GM19463 (cell line): ENCODE data around the gene MAP2K6.

ENCODE experiments used
- ATAC-seq: cut with Tn5 transposase; IDR thresholded peaks from one replicate; pipeline ENCODE4 v1.9.1; 2021; ENCODE audit warnings: mild to moderate bottlenecking, moderate library complexity; ENCODE audit not compliant: unreplicated experiment

MAP2K6 gene

DNA sequence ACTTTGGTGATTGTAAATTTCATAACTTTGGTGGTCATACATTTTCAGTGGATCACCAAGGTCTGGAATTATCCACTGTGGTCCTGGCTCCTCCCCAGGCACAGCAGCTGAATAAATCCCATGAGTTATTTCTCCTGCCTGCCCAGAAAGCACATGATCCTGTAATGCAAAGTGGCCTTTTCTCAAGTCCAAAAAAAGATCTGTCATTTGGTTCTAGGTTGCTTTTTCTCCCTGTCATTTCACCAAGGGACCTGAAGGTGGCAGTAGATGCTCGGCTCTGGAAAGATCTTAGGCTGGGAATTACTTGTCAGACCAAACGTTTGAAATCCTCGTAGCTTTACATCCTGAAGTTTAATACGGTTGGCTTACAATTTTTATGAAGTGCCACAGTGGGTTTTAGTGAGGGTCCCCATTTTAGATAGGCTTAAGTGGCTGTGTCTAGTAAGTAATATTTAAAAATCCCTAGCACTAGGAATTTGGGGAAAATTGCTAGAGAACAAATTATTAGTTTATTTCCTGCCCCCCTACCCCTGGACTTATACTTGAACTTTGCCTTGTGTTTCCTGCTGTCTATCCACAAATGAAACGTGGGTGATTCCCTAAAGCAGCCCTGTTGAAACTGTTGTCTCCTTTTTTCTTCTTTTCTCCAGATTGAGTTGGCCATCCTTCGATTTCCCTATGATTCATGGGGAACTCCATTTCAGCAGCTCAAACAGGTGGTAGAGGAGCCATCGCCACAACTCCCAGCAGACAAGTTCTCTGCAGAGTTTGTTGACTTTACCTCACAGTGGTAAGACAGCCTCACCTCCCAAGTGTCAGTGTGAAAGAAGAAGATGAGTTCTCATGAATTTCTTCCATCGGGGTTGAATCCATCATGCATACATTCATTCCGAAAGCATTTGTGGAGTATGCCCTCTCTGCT, 111.7 kb downstream of the MAP2K6 start:
- no peak for ATAC-seq

DNA sequence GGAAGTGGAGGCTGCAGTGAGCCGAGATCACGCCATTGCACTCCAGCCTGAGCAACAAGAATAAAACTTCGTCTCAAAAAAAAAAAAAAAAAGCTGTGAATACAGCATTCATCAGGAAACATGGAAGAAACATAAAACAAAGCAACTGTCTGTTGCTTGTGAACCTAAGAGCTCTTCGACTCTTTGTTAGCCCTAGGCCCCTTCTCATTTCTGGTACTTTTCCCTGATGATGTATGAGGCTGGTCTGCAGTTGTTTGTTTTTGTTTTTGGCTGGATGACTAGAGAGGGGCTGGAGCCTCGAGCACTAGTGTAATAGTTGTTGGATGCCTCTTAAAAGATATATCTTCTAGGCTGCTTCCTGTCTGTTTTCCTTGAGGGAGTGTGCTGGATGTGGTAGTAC, 113.5 kb downstream of the MAP2K6 start:
- ATAC-seq = no peak

DNA sequence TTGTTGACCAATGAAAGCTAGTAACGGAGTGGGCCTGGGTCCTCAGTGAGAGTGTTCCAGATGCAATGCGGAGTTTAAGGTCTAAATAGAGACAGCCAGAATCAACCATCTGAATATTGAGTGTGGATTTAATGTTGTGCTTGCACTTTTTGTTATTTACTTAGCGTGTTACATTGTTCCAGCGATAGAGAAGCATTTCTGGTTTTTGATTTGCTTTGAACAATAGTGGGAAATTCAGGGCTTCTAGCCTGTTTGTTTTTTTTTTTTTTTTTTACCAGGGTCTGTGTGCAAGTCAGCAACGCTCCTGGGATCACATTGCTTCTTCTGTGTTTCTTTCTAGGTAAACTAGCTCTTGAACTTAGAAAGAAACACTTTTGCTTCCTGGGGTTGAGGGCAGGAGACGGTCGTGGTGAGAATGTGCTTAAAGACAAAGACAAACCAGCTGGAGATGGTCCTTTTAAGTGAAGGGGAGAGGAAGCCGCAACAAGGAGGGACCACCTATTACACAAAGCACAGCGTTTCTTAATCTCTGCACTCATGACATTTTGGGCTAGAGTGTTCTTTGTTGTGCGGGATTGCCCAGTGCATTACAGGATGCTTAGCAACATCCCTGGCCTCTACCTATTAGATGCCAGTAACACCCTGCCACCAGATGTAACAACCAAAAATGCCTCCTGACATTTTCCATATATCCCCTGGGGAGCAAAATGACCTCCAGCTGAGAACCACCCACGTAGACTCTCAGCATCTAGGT, 119.2 kb downstream of the MAP2K6 start:
- ATAC-seq = no peak

DNA sequence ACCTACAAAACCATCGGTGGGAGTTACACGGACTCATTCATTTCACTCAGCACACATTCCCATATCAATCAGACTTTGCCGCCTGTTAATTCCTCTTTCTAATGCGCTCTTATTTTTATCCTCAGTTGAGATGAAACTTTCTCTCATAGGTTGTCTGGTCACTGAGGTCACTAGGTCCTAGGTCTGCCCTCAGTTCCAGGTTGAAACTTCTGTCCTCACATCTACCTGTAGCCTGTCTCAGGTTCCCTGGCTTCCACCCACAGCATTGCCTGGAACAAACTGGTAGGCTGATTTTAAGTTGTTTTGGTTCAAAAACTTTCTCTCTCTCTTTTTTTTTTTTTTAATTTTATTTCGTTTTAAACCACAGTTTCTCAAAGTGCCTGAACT, 119.7 kb downstream of the MAP2K6 start:
- ATAC-seq = no peak

DNA sequence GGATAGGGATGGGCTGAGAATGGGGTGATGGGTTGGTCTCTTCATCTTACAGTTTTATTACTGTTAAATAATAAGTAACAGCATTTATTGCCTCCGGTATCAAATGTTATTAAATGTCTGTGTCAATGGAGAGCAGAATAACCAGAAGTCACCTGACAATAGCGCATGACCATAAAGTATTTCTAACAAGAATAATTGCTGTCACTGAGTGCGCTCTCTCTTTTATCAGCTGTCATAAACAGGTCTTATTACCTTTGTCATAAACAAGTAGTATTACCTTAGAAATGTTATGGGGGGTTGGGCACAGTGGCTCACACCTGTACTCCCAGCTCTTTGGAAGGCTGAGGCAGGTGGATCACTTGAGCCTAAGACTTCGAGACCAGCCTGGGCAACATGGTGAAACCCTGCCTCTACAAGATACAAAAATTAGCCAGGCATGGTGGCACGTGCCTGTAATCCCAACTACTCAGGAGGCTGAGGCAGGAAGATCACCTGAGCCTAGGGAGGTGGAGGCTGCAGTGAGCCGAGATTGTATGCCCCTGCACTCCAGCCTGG, 120.6 kb downstream of the MAP2K6 start:
- ATAC-seq = no peak

DNA sequence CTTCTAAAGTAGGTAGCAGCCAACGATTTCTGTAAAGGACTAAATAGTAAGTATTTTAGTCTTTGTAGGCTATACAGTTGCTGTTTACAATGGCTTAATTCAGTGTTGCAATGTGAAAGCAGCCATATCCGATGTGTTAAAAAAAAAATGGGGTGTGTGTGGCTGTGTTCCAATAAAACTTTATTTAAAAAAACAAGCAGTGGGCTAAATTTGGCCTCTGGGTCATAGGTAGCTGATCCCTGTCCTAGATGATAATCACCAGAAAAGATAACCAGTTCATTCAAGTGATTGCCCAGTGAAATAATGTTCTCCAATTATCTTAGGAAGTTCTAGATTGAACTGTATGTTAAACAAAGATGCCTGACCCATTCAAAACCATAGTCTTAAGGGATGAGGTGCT, 124.3 kb downstream of the MAP2K6 start:
- no peak for ATAC-seq

DNA sequence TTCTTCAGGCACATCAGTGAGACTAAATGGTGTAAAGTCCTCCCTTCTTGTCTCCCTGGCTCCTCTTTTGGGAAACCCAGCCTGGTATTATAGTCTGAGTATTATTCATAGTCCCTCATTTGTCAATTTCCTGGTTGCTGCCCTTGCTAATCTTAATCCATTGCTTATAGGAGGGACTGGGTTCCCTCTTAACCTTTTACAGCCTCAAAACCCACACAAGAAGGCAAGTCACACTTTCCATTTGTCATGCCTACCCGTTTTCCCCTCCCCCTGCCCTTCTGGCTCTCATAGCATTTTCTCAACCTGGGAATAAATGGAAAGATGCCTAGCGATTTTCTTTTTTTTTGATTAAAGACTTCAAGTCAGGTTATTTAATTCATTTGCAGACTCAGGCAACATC, 124.8 kb downstream of the MAP2K6 start:
- ATAC-seq = no peak

DNA sequence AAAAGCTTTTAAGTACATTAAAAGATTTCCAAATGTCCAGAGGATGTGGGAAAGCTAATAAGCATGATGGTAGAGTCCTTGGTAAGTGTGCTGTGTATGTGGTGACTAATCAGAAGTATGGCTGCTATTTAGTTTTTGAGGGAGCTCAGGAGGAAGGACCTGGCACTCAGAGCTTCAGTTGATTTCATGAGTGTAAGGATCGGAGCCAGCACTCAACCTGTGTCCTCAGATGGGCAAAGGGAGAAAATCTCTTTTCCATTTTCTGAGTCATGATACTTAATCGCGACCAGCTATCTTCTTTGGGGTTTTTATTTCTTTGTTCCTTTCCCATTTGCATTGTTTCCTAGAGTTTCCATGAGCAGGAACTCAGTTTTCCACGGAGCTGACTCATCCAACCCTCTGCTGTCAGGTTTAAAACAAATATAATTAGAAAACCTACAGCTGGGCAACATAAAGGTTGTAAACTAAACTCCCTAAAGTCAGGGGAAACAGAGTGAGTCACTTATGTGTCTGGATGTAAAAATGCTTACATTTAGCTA, 125.4 kb downstream of the MAP2K6 start:
- ATAC-seq = no peak

DNA sequence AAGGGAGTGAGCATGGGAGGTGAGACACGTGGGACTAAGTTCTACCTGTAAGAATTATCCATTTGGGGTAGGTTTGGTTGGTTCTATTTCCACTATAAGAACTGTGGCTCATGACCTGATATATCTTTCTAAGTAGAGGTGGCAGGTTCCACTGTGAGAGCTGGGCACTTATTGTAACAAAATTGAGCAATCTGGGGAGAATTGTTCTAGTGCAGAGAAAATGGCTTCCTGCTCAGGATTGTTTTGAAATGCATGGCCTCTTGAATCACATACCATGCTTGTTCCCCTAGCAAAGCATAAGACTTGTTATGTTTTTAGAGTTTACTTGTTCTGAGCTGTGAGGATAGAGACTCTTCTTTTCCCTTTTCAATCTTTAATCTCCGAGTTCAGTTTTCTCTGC, 125.9 kb downstream of the MAP2K6 start:
- no peak for ATAC-seq

DNA sequence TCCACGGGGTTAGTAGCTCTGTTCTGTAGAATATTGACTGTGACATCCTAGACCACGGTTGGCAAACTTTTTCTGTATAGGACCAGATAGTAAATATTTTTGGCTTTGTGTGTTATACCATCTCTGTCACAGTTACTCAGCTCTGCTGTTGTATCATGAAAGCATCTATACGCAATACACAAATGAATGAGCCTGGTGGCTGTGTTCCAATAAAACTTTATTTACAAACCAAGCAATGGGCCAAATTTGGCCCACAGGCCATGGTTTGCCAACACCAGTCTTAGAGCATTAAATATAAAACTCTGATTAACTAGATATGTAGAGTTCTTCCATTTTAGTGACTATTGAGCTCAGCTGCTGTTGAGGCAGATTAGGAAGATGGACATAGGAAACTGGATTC, 132.7 kb downstream of the MAP2K6 start:
- no peak for ATAC-seq

DNA sequence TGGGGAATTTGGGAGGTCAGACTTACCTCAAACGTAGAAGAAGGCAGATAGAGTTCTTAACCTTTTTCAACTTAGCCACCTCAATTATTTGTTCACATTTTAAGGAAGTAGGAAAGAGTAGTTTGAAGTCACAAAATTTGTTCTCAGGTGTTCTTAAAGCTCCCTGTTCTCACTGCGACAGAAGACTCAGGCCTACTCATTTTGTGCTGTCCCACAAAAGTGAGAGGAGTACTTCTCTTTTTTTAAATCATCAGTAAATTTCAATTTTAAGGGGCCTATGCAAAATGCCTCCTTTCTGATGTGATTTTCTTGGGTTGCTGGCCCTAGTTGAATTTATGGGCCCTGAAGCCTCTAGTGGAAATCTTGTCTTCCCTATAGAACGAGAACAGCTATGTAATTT, 133.4 kb downstream of the MAP2K6 start:
- no peak for ATAC-seq

DNA sequence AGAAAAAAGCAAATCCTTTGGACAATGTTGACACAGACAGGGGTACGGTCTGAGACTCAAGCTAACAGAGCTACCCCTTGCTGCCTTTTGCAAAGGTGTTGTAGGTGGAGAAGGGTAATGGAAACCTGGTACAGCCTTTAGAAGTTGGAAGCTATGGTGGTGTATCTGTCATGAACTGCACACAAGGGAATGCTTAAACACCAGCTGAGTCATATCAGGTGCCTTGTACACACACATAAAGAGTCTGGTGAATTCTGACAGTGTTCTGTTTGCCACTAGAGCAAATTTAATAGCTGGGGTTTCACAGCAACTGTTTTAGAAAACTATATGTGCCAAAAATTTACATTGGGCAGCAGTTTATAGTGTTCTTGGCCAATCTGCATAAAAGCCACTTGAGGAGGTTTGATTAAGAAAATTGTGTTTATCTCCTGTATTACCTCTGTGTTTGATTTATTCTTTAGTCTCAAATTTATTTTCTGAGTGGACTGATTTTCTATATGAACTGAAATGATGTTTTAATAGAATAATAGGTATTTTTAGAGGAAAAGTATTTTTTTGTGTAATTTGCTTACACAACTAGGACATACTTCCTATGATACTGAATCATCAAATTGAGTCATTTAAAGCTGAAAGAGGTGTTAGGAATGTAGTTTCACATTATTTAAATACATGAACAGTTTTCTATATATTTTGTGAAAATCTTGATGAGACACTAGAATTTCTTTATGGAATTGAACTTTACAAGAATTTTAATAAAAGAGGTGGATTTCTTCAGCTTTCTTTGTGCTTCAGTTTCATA, 136.9 kb downstream of the MAP2K6 start:
- no peak for ATAC-seq

DNA sequence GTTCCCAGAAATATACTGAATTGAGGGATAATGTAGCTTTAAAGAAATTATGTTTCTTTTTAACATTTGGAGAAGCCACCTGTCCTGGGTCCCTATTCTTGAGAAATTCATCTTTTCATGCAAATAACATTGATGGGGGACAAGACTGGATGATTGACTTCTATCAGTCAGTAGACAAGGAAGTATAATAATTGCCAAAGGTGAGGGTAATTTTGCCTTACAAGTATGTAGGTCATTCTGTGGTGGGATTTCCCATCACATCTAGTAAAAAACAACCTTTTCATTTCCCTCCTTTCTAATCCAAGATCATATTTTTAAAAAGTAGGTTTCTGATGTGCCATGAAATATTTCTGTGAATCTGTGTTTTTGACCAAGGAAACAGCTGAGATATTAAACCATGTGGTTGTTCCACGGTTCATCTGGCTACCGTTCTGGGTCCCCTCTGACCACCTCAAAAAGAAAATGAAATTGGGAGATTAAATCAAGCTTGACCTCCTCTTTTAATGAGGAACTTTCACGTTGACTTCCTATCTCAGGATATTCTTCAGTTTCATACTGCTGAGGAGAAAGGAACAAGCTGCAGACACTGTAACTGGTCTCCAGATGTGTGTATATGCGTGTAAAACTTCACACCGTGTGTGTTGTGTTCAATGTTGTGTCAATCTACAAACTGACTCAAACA, 138.6 kb downstream of the MAP2K6 start:
- no peak for ATAC-seq

DNA sequence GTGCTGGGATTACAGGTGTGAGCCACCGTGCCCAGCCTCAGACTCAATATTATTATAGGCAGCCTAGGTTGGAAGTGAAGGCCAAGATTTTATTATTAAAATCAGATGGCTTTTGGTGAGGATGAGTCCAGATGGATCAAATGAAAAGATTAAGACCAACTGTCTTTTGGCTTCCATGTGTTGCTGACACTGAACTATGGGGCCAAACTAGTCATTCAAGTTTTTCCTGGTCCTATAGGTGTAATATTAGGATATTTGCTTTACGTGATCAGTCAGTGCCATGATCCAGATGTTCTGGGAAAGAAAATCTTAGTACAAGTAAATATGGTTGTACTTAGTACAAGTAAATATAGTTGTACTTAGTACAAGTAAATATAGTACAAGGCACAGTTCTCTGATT, 140.6 kb downstream of the MAP2K6 start:
- no peak for ATAC-seq

DNA sequence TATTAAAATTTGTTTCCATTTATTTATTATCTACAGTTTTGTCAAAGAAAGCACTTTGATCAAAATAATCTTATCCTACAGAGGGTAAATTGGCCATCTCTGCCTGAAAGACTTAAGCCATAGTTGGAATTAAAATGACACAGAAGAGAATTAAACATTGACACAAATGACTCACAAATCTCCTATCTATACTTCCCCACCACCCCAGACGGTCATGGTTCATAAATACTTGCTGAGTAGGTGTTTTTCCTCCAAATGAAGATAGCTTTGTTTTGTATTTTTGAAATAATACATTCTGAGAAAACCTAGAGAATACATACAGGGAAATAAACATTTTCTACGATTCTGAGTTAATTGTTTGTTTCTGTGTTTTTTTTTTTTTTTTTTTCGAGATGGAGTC, 142.8 kb downstream of the MAP2K6 start:
- ATAC-seq = no peak

DNA sequence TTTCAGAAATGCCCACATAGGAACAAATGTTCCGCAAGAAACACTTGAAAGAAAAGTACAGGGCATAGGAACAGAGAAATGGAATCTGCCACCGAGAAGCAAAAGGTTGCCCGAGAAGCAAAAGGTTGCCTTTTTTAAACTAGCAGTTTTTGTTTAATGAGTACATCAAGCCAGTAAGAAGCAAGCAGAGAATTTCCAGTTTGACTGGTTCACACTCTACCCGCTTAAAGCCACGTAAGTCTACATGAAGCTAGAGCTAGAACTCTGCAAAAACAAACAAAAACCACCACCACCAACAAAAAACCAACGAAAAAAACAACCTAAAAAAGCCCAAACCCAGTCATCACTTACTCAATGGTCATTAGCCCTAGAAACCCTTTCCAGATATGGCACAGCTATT, 144.3 kb downstream of the MAP2K6 start:
- ATAC-seq = no peak

DNA sequence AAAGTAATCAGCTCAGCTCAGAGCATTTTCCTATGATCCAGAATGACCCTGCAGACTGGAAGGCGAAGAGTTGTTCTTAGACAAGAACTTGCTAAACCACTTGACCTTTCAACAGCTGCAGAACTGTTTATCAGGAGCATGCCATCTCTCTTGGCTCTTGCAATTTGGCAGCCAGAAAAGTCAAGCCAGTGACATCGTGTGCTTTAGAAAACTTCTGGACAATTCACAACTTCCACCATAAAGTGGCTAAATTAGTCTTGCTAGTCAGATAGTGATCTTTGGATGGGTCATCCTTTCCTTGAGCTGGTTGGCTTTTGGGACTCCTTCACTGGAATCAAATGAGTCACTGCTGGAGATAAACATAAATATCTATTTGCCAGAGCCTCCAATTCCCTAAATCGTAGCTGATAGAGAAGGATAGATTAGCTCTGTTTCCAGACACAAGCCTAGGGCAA, 146.5 kb downstream of the MAP2K6 start:
- ATAC-seq = no peak

DNA sequence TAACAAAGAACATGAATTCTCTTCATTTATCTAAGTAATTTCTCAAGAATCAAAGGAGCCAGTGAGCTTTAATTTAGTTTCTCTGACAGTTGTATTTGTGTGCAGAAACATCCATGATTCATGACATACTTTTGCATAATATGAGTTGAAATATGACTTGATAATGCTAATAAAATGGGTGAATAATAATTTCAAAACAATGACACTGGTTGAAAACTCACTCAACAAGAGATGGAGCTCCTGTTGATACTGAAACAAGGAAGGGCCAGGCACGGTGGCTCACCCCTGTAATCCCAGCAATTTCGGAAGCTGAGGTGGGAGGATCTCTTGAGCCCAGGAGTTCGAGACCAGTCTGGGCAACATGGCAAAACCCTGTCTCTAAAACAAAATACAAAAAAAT, 147.0 kb downstream of the MAP2K6 start:
- no peak for ATAC-seq

DNA sequence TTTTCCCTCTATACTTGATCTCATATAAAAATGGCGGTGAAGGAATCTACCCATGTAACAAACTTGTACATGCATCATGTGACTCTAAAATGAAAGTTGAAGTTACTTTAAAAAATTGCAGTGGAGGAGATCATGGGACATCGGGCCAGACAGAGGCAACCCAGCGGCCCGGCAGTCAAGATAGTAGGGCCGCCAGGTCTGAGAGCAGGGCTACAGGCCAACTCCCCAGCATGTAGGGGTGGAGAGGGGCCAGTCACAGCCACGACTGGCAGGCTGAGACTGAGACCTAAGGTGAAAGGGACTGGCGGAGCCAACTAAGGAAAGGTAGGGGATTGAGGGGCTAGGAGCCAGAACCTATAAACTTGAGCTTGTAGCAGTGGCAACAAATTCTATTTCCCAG, 150.9 kb downstream of the MAP2K6 start:
- ATAC-seq = no peak

DNA sequence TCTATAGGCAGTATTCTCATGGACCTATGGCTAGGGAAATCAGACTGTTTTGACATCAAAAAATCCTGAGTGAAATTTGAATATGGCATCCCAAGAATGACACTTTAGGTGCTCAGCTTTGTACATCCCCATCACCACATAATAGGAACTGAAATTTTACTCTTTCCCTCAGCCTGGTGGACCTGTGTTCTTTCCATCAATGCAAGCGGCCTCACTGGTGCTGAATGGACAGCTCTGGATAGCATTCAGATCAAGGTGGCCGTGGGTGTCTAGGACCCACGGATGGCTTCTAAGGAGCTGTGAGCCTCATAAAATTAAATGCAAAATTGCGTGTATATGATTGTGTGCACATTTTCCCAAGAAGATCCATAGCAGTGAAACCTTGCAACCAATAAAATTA, 152.6 kb downstream of the MAP2K6 start:
- no peak for ATAC-seq
